K562 (cell line): ENCODE data around the gene TMEM270. TPM values are rescaled to one million over a fixed set of nuclear protein-coding genes. Genes with fewer than 3 reads are reported as not detected.
A peak's percentile ranks its signal among the peaks of the same experiment; 100 is the strongest.

Source experiments
- ATAC-seq: fragments of 200-7000 bp; cut with Tn5 transposase; 3 replicates; pipeline ENCODE4 v1.9.1; 2020; ENCODE audit warnings: moderate library complexity
- BruUV-seq: library from RNA; stranded (reverse); fragments of 400-500 nt; replicated peaks from 2 replicates; lab custom pipeline; 2021; lab: Mats Ljungman, UMichigan
- CTCF ChIA-PET: fragments of 300-600 bp; formaldehyde crosslinking; extraction: SDS; loops from one replicate; lab custom pipeline; 2021; ENCODE audit warnings: low intra/inter-chr PET ratio; lab: Yijun Ruan, JAX
- POLR2A ChIA-PET: fragments of 300-600, 350-650 bp; sonication (Branson Sonifier 250); formaldehyde crosslinking; extraction: SDS; loops from one replicate; lab custom pipeline; 2021; ENCODE audit warnings: antibody characterized with exemption, inconsistent platforms; lab: Yijun Ruan, JAX
- DNase-seq, 4 experiments: peaks; one replicate each; pipeline versions ENCODE4 v3.0.0 to v3.0.0-alpha.2; 2011 to 2018; ENCODE audit warnings: low spot score in 3 of 4, mixed read lengths in 3 of 4; ENCODE audit errors: extremely low read depth in 1 of 4
- FAIRE-seq: peaks from 2 replicates; lab custom pipeline; 2011; peaks lifted over from hg19 to GRCh38; lab: Jason Lieb, UNC
- H2AFZ ChIP-seq: 2 replicates; pipeline ENCODE4 v1.6.0; 2011; ENCODE audit warnings: low read depth, low read length, control low read depth, inconsistent platforms
- H3K27ac ChIP-seq: fragments of 200-600 bp; 3 replicates; pipeline ENCODE4 v1.8.0; 2011; ENCODE audit warnings: low read depth, mild to moderate bottlenecking, control low read depth, inconsistent platforms, low read length, moderate library complexity, mixed read lengths; ENCODE audit errors: extremely low read depth
- H3K27me3 ChIP-seq, 2 experiments: fragments of 300-600 bp in 1 of 2; 2 replicates in 1 of 2; 3 replicates in 1 of 2; pipeline versions ENCODE4 v1.6.0 to v1.8.0; 2011; ENCODE audit warnings: inconsistent platforms in 2 of 2, low read length in 2 of 2, mild to moderate bottlenecking in 1 of 2, mixed read lengths in 1 of 2, moderate library complexity in 1 of 2; ENCODE audit not compliant: control insufficient read depth in 2 of 2, insufficient read depth in 2 of 2
- H3K36me3 ChIP-seq: fragments of 300-600 bp; 3 replicates; pipeline ENCODE4 v1.8.0; 2011; ENCODE audit warnings: mild to moderate bottlenecking, low read length, inconsistent platforms; ENCODE audit not compliant: control insufficient read depth, insufficient read depth
- H3K4me1 ChIP-seq, 2 experiments: fragments of 200-600 bp in 1 of 2; replicated peaks in 1 of 2; 2 replicates in 1 of 2; 3 replicates in 1 of 2; pipeline versions ENCODE4 v1.5.1 to v1.8.0; 2011; ENCODE audit warnings: inconsistent platforms in 2 of 2, low read length in 2 of 2, mild to moderate bottlenecking in 1 of 2, mixed read lengths in 1 of 2, moderate library complexity in 1 of 2; ENCODE audit not compliant: control insufficient read depth in 2 of 2, insufficient read depth in 2 of 2
- H3K4me2 ChIP-seq: 2 replicates; pipeline ENCODE4 v1.6.1; 2011; ENCODE audit warnings: low read length, control low read depth, inconsistent platforms, mixed read lengths; ENCODE audit not compliant: insufficient read depth
- H3K4me3 ChIP-seq: fragments of 200-600 bp; sonication (generic), shearing (Covaris generic); 2 replicates; pipeline ENCODE4 v1.5.1; 2016; ENCODE audit warnings: control low read depth, inconsistent platforms
- H3K79me2 ChIP-seq: fragments of 200-600 bp; 3 replicates; pipeline ENCODE4 v1.8.0; 2011; ENCODE audit warnings: low read length, inconsistent platforms; ENCODE audit not compliant: control insufficient read depth, insufficient read depth
- H3K9ac ChIP-seq, 2 experiments: 2 replicates each; pipeline versions ENCODE4 v1.6.0 to v1.6.1; 2011; ENCODE audit warnings: low read depth in 2 of 2, low read length in 2 of 2, control low read depth in 1 of 2, inconsistent platforms in 1 of 2, mild to moderate bottlenecking in 1 of 2, mixed read lengths in 1 of 2; ENCODE audit not compliant: insufficient read depth in 1 of 2
- H3K9me1 ChIP-seq: one replicate; pipeline ENCODE4 v1.6.0; 2011; ENCODE audit warnings: inconsistent platforms, mild to moderate bottlenecking, low read length, moderate library complexity; ENCODE audit not compliant: control insufficient read depth, insufficient read depth
- H3K9me3 ChIP-seq: replicated peaks from 2 replicates; pipeline ENCODE4 v1.5.1; 2011; ENCODE audit warnings: low read depth, low read length, inconsistent platforms; ENCODE audit not compliant: control insufficient read depth, insufficient read depth
- H4K20me1 ChIP-seq: replicated peaks from 2 replicates; pipeline ENCODE4 v1.6.1; 2011; ENCODE audit warnings: low read length, inconsistent platforms, mixed read lengths; ENCODE audit not compliant: control insufficient read depth, insufficient read depth
- CBFA2T2 ChIP-seq: fragments of 450-650 bp; conservative IDR thresholded peaks from 2 replicates; pipeline ENCODE4 v1.6.1; 2017; ENCODE audit warnings: mild to moderate bottlenecking
- CBFA2T3 ChIP-seq: fragments of 450-650 bp; IDR thresholded peaks from 2 replicates; pipeline ENCODE4 v1.6.1; 2017
- NFE2 ChIP-seq: IDR thresholded peaks from 2 replicates; pipeline ENCODE4 v1.6.1; 2014; ENCODE audit warnings: antibody characterized with exemption, low read depth
- TRIM24 ChIP-seq, 2 experiments: fragments of 450-650 bp; IDR thresholded peaks; 2 replicates each; pipeline ENCODE4 v1.6.1; 2016
- WGBS: fragments of 100-300 bp; shearing (Covaris generic); methylation state at CpG from one replicate; pipeline ENCODE4 v1.1.6; 2016; ENCODE audit warnings: low coverage, mixed read lengths; ENCODE audit not compliant: insufficient coverage; ENCODE audit errors: missing lambda C conversion rate; 5-methylcytosine and 5-hydroxymethylcytosine counted together
- in situ Hi-C: fragments of 300-500 bp; cut with MboI; formaldehyde crosslinking; loops from 4 replicates; pipeline ENCODE4 v1.15.0; 2018; ENCODE audit warnings: inconsistent platforms, mixed read lengths
- intact Hi-C: fragments of 100-400 bp; cut with micrococcal nuclease; formaldehyde crosslinking; loops from 2 replicates; pipeline ENCODE4 v1.14.2; 2022
- polyA plus RNA-seq, 8 experiments: library from polyadenylated mRNA; depleted of rRNA in 4 of 8; stranded (reverse) in 5 of 8; unstranded in 3 of 8; fragments of >200 nt; fragmentation: Nextera tagmentation in 2 of 8; fragmentation: Illumina TruSeq in 1 of 8; extraction: Ambion mirVana in 2 of 8; extraction: Trizol in 1 of 8; gene quantifications; 2 replicates each; pipeline versions ENCODE4 v1.2.1 to v1.2.3, GENCODE V29; 2011 to 2014; ENCODE audit warnings: inconsistent platforms in 1 of 8, missing spikeins in 1 of 8
- total RNA-seq, 7 experiments: library from RNA; depleted of rRNA in 6 of 7; stranded (reverse); fragments of >200 nt in 6 of 7; fragmentation: Illumina TruSeq in 2 of 7; extraction: Trizol in 2 of 7; gene quantifications; 2 replicates each; pipeline versions ENCODE4 v1.2.1 to v1.2.3, GENCODE V29; 2011 to 2021; ENCODE audit warnings: low replicate concordance in 1 of 7
- TF ChIP-seq, protein P1 (sequence below): sonication (generic); formaldehyde crosslinking; IDR thresholded peaks from 2 replicates; pipeline ENCODE4 v1.8.0; 2022; ENCODE audit warnings: missing genetic modification reagents, mild to moderate bottlenecking, moderate library complexity, borderline replicate concordance

The TMEM270 gene
- total and polyA plus RNA-seq, 9 of the 15 experiments (the other 6 are each of a cell fraction or from before 2014, with no cell fraction given): not detected

DNA sequence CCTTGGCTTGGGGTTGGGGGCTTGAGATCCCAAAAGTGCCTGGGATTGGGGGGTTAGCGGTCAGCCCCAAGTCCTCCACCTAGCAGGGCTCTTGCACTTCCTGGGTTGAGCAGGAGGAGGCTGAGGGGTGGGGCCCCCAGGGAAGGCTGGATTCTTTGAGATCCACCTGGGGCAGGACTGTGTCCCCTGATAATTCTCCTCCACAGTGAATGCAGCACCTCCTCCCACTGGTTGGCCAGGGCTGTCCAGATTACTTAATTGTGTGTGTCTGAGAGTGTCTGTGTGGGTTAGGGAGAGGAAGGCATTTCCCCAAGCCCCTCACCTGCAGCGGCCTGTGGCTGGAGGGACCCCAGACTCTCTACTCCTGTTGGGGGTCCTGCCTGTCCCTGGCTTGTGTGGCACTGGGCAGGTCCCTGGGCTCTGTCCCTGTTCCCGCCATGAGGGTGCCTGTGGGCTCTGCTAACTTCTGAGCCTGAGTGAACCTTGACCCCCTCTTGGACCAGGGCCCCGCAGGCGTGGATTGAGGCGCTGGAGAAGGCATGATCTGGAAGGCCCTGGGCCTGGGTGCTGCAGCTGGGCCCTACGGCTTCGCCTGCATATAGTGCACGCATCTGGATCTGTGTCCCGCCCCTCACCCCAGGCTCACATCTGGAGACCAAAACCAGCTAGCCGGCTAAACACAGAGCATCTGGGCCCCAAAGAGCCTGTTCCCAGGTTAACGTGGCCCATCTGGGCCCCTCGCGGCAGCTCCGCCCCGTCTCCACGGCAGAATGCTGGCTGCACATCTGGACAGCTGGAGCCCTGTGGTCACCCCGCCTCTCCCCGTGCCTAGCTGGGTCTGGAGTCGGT lies 10.4 kb downstream of the TMEM270 start:
- Histone ChIP-seq H3K4me1 (peaks cover 0 to 24% of the 10 kb centered on the region in 2 experiments; a peak in 3 of 5 replicates), H3K27me3 (peaks cover 5 to 49% of the 10 kb centered on the region in 2 experiments; a peak in 3 of 5 replicates), H3K9me1 (no peaks in the 10 kb centered on the region), H3K4me2 (no peak overlapping the region), H3K36me3 (no peaks in the 10 kb centered on the region), H3K4me3 (no peak overlapping the region), H3K9me3 (no peaks in the 10 kb centered on the region), H3K9ac (peak overlapping the region in 1 of 2 experiments; percentile 10; a peak in 1 of 4 replicates), H4K20me1 (peaks cover 19% of the 10 kb centered on the region), H2AFZ (no peak overlapping the region), H3K79me2 (no peaks in the 10 kb centered on the region), H3K27ac (no peak overlapping the region)
- intact Hi-C loops (loop anchor here (5.0 kb wide), 1 partner anchor 146 kb away; no protein-coding TSS in a partner anchor), in situ Hi-C loops (loop anchor here (5.0 to 10.0 kb wide), 2 partner anchors 333 to 516 kb away; no protein-coding TSS in a partner anchor)
- peak; percentile 59 for FAIRE-seq
- TF ChIP-seq TRIM24 (IDR thresholded peaks at IDR 0.05): no peak
- TF ChIP-seq, protein P1, sequence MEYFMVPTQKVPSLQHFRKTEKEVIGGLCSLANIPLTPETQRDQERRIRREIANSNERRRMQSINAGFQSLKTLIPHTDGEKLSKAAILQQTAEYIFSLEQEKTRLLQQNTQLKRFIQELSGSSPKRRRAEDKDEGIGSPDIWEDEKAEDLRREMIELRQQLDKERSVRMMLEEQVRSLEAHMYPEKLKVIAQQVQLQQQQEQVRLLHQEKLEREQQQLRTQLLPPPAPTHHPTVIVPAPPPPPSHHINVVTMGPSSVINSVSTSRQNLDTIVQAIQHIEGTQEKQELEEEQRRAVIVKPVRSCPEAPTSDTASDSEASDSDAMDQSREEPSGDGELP (CRISPR knock-in tag): peak; percentile 19; the same call in 1 of the 2 replicates
- TF ChIP-seq CBFA2T2: 0 out of 2 replicates have a peak, but pooled peaks have one; percentile 19
- no peak for TF ChIP-seq NFE2
- peak; percentile 41 for TF ChIP-seq CBFA2T3
- 16% methylated on average over 20 of the region's 20 CpGs for WGBS
- peak; percentile 63 for ATAC-seq
- POLR2A ChIA-PET: interaction anchor here (0.5 to 2.5 kb wide), 2 partner anchors 9 to 87 kb away, joined by 3 to 15 read pairs; no protein-coding TSS in a partner anchor
- DNase-seq: peak in 3 of 4 experiments; percentile 37 to 38 (median 38)
- no TSS peak for BruUV-seq
- CTCF ChIA-PET: no interaction called here
